ENCODE results near the gene LARGE1.

- TF ChIP-seq, protein P1, sequence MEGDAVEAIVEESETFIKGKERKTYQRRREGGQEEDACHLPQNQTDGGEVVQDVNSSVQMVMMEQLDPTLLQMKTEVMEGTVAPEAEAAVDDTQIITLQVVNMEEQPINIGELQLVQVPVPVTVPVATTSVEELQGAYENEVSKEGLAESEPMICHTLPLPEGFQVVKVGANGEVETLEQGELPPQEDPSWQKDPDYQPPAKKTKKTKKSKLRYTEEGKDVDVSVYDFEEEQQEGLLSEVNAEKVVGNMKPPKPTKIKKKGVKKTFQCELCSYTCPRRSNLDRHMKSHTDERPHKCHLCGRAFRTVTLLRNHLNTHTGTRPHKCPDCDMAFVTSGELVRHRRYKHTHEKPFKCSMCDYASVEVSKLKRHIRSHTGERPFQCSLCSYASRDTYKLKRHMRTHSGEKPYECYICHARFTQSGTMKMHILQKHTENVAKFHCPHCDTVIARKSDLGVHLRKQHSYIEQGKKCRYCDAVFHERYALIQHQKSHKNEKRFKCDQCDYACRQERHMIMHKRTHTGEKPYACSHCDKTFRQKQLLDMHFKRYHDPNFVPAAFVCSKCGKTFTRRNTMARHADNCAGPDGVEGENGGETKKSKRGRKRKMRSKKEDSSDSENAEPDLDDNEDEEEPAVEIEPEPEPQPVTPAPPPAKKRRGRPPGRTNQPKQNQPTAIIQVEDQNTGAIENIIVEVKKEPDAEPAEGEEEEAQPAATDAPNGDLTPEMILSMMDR (conservative IDR thresholded peaks at IDR 0.05 in 1 of 2, IDR thresholded peaks at IDR 0.05 in 1 of 2; ENCODE audit: low read depth in 1 of 2, low read length in 2 of 2), result peak in 1 of 2 donors; percentile 22
- no peak for TF ChIP-seq EZH2 (IDR thresholded peaks at IDR 0.05; ENCODE audit: low read length, missing control alignments)
Measured at GRCh38 chr22:33467620-33468095, 452.6 kb downstream of the LARGE1 start.

All from fibroblast of lung (primary cell).